Ovary (tissue), 9 donors: ENCODE data around the gene CAMTA1. TPM values are rescaled to one million over a fixed set of nuclear protein-coding genes. Genes with fewer than 3 reads are reported as not detected.

Experiments used
- DNase-seq, 5 donors: peaks; one replicate each; pipeline ENCODE4 v3.0.0-alpha.2; 2019 to 2020
- H3K27ac ChIP-seq, 2 donors: fragments of 200-600 bp; one replicate each; pipeline versions ENCODE4 v1.5.1 to v1.8.0; 2019 to 2022
- H3K27me3 ChIP-seq: fragments of 200-600 bp; one replicate; pipeline ENCODE4 v1.8.0; 2022
- H3K36me3 ChIP-seq: fragments of 200-600 bp; sonication (generic); one replicate; pipeline ENCODE4 v1.5.1; 2019
- H3K4me1 ChIP-seq: one replicate; pipeline ENCODE4 v1.8.1; 2013; ENCODE audit warnings: mild to moderate bottlenecking, moderate library complexity; ENCODE audit not compliant: insufficient read depth
- H3K4me3 ChIP-seq: fragments of 200-600 bp; sonication (generic); one replicate; pipeline ENCODE4 v1.5.1; 2017
- H3K9me3 ChIP-seq, 2 donors: fragments of 200-600 bp in 1 of 2; sonication (generic) in 1 of 2; one replicate each; pipeline versions ENCODE4 v1.5.1 to v1.8.1; 2013 to 2019; ENCODE audit warnings: mild to moderate bottlenecking in 1 of 2, moderate library complexity in 1 of 2
- CTCF ChIP-seq, 3 donors: fragments of 450-650 bp in 2 of 3; fragments of 200-600 bp in 1 of 3; IDR thresholded peaks; one replicate each; pipeline versions ENCODE4 v1.5.1 to v1.8.0; 2016 to 2022; ENCODE audit warnings: antibody characterized with exemption in 3 of 3, mild to moderate bottlenecking in 1 of 3
- EP300 ChIP-seq: sonication (generic); formaldehyde crosslinking; IDR thresholded peaks from one replicate; pipeline ENCODE4 v1.6.1; 2017; ENCODE audit warnings: antibody characterized with exemption
- POLR2A ChIP-seq: fragments of 450-650 bp; IDR thresholded peaks from one replicate; pipeline ENCODE4 v1.6.1; 2017; ENCODE audit warnings: antibody characterized with exemption, mild to moderate bottlenecking, moderate library complexity
- WGBS, 3 donors: extraction: QIAGEN DNeasy Blood & Tissue Kit in 1 of 3; methylation state at CpG; one replicate each; pipeline versions ENCODE4 v1.1.5 to v1.1.7; 2013 to 2017; 5-methylcytosine and 5-hydroxymethylcytosine counted together
- intact Hi-C, 4 donors: fragments of 100-400 bp; cut with DNase I; formaldehyde crosslinking; loops; one replicate each; pipeline versions ENCODE4 v1.11.0 to v1.15.1; 2022 to 2023
- polyA plus RNA-seq, 2 donors: library from polyadenylated mRNA; stranded (reverse); fragments of 200-250 nt in 1 of 2; fragments of 350-450 nt in 1 of 2; fragmentation: Illumina TruSeq in 1 of 2; extraction: RNeasy Lipid Tissue Mini Kit (QIAGEN cat#74804) in 1 of 2; gene quantifications; one replicate each; pipeline ENCODE4 v1.2.3, GENCODE V29; 2013 to 2014
- total RNA-seq, 7 donors: library from RNA; depleted of rRNA in 2 of 7; stranded (reverse); fragments of >200 nt in 2 of 7; fragmentation: NEBNext Ultra II Directional in 3 of 7; extraction: Animal tissue kit (Norgen Biotek cat#: 25700) in 3 of 7; gene quantifications; one replicate each; pipeline versions ENCODE4 v1.1.0 to v1.2.4, GENCODE V29; 2016 to 2023
- donor health status: DM: no; HTN: no; CAD: no; lungs with moderate emphysema.
- donor health status: DM: no; HTN: no; CAD: no.
- donor health status: Bipolar disorder and iron deficiency.
- donor health status: DM: yes; HTN: yes; CAD: no.
- donor health status: DM: no; HTN: no; CAD: no.
- donor health status: DM: yes; HTN: yes; CAD: no.

CAMTA1 gene
- total and polyA plus RNA-seq, 9 donors, result 51.1 to 150 (median 67.4) TPM

GRCh38 chr1:7174980-7175906, 390.0 kb downstream of the CAMTA1 start:
- H3K27ac ChIP-seq, result no peak overlapping the region
- H3K36me3 ChIP-seq, result no peaks in the 10 kb centered on the region
- TF ChIP-seq CTCF (IDR thresholded peaks at IDR 0.05) (no peak), POLR2A (no peak), EP300 (no peak)
- intact Hi-C loops, result loop anchor here in 1 of 4 donors (5.0 kb wide), 1 partner anchor 1103 kb away; no protein-coding TSS in a partner anchor
- H3K9me3 ChIP-seq, result no peaks in the 10 kb centered on the region
- WGBS, 3 donors, result 76 to 85% (median 81%) methylated on average over 15 of the region's 15 CpGs
- no peaks in the 10 kb centered on the region for H3K27me3 ChIP-seq
- no peaks in the 10 kb centered on the region for H3K4me1 ChIP-seq
- DNase-seq, result no peak
- no peak overlapping the region for H3K4me3 ChIP-seq

- Histone ChIP-seq H3K27me3 (no peaks in the 10 kb centered on the region), H3K9me3 (no peaks in the 10 kb centered on the region), H3K4me3 (no peak overlapping the region), H3K4me1 (no peaks in the 10 kb centered on the region), H3K27ac (no peak overlapping the region), H3K36me3 (no peaks in the 10 kb centered on the region)
- WGBS, 3 donors, result 55 to 67% (median 63%) methylated on average over 3 of the region's 3 CpGs
- no peak for DNase-seq
- intact Hi-C loops, result loop anchor here in 1 of 4 donors (5.0 kb wide), 1 partner anchor 1105 kb away; no protein-coding TSS in a partner anchor
- TF ChIP-seq POLR2A (no peak), CTCF (IDR thresholded peaks at IDR 0.05) (no peak), EP300 (no peak)
Measured at GRCh38 chr1:7177021-7177420, 391.8 kb downstream of the CAMTA1 start.

GRCh38 chr1:7177438-7178146, 392.3 kb downstream of the CAMTA1 start:
- H3K4me3 ChIP-seq, result no peak overlapping the region
- DNase-seq, result no peak
- no peaks in the 10 kb centered on the region for H3K36me3 ChIP-seq
- H3K27ac ChIP-seq, result no peak overlapping the region
- no peaks in the 10 kb centered on the region for H3K4me1 ChIP-seq
- H3K27me3 ChIP-seq, result no peaks in the 10 kb centered on the region
- TF ChIP-seq EP300, result no peak
- TF ChIP-seq CTCF (IDR thresholded peaks at IDR 0.05), result no peak
- no peak for TF ChIP-seq POLR2A
- WGBS, 3 donors, result 30 to 34% (median 33%) methylated on average over 9 of the region's 9 CpGs
- H3K9me3 ChIP-seq, result no peaks in the 10 kb centered on the region
- intact Hi-C loops, result loop anchor here in 1 of 4 donors (5.0 kb wide), 1 partner anchor 1105 kb away; no protein-coding TSS in a partner anchor

- H3K27ac ChIP-seq, result no peak overlapping the region
- no peak for TF ChIP-seq EP300
- TF ChIP-seq POLR2A, result no peak
- TF ChIP-seq CTCF (IDR thresholded peaks at IDR 0.05), result no peak
- H3K36me3 ChIP-seq, result no peaks in the 10 kb centered on the region
- no peaks in the 10 kb centered on the region for H3K27me3 ChIP-seq
- H3K4me3 ChIP-seq, result no peak overlapping the region
- intact Hi-C loops, result loop anchor here in 1 of 4 donors (5.0 kb wide), 1 partner anchor 1106 kb away; no protein-coding TSS in a partner anchor
- no peak for DNase-seq
- 54 to 64% (median 59%) methylated on average over 4 of the region's 4 CpGs for WGBS, 3 donors
- H3K4me1 ChIP-seq, result no peaks in the 10 kb centered on the region
- no peaks in the 10 kb centered on the region for H3K9me3 ChIP-seq
Measured at GRCh38 chr1:7178336-7178735, 393.1 kb downstream of the CAMTA1 start.
